HEK293 (cell line): ENCODE results near the gene PPFIA4.

Experiments
- CTCF ChIA-PET: fragments of 350-600 bp; formaldehyde crosslinking; extraction: SDS; loops from one replicate; lab custom pipeline; 2021; ENCODE audit warnings: antibody characterized with exemption; lab: Yijun Ruan, JAX
- POLR2A ChIA-PET: fragments of 300-600 bp; formaldehyde crosslinking; extraction: SDS; loops from one replicate; lab custom pipeline; 2020; ENCODE audit warnings: antibody characterized with exemption, inconsistent platforms; lab: Yijun Ruan, JAX
- H3K27ac ChIP-seq: fragments of 200-500 bp; sonication (Bioruptor generic); 2 replicates; pipeline ENCODE4 v1.5.1; 2014; ENCODE audit warnings: low read depth, low read length, control low read depth, inconsistent platforms; ENCODE audit errors: extremely low read depth
- H3K36me3 ChIP-seq, 2 experiments: fragments of 200-500 bp in 1 of 2; sonication (Bioruptor generic) in 1 of 2; 1 replicate in 1 of 2; 2 replicates in 1 of 2; pipeline ENCODE4 v1.5.1; 2014 to 2017; ENCODE audit warnings: inconsistent platforms in 2 of 2, low read length in 2 of 2; ENCODE audit not compliant: control insufficient read depth in 2 of 2, insufficient read depth in 1 of 2
- H3K4me1 ChIP-seq: fragments of 200-500 bp; sonication (Bioruptor generic); 2 replicates; pipeline ENCODE4 v1.5.1; 2014; ENCODE audit warnings: mild to moderate bottlenecking, low read length, inconsistent platforms; ENCODE audit not compliant: control insufficient read depth, insufficient read depth
- H3K4me3 ChIP-seq: 2 replicates; pipeline ENCODE4 v1.5.1; 2011; ENCODE audit warnings: low read depth, mild to moderate bottlenecking, control low read depth, low read length, moderate library complexity
- H3K9me3 ChIP-seq: fragments of 200-500 bp; sonication (Bioruptor generic); 2 replicates; pipeline ENCODE4 v1.5.1; 2014; ENCODE audit warnings: low read depth, low read length, inconsistent platforms; ENCODE audit not compliant: control insufficient read depth, insufficient read depth
- HOXD13 ChIP-seq: sonication (generic); formaldehyde crosslinking; IDR thresholded peaks from 2 replicates; pipeline ENCODE4 v1.8.0; 2022; ENCODE audit warnings: missing genetic modification reagents, borderline replicate concordance
- PRDM6 ChIP-seq: fragments of 450-650 bp; formaldehyde crosslinking; IDR thresholded peaks from 2 replicates; pipeline ENCODE4 v1.5.1; 2017; ENCODE audit warnings: missing biosample characterization, missing genetic modification characterization
- ZBTB49 ChIP-seq: fragments of 450-650 bp; formaldehyde crosslinking; IDR thresholded peaks from 2 replicates; pipeline ENCODE4 v1.5.1; 2016; ENCODE audit warnings: missing biosample characterization, missing genetic modification characterization, low read depth
- ZIC2 ChIP-seq: fragments of 450-650 bp; formaldehyde crosslinking; IDR thresholded peaks from 2 replicates; pipeline ENCODE4 v1.5.1; 2016; ENCODE audit warnings: missing biosample characterization, missing genetic modification characterization
- ZNF157 ChIP-seq: fragments of 450-650 bp; formaldehyde crosslinking; IDR thresholded peaks from 2 replicates; pipeline ENCODE4 v1.5.1; 2016; ENCODE audit warnings: missing biosample characterization, missing genetic modification characterization
- ZNF398 ChIP-seq: fragments of 450-650 bp; formaldehyde crosslinking; IDR thresholded peaks from 2 replicates; pipeline ENCODE4 v1.5.1; 2017; ENCODE audit warnings: missing biosample characterization, missing genetic modification characterization
- ZNF521 ChIP-seq: fragments of 450-650 bp; formaldehyde crosslinking; IDR thresholded peaks from 2 replicates; pipeline ENCODE4 v1.5.1; 2017; ENCODE audit warnings: missing biosample characterization, mild to moderate bottlenecking, missing genetic modification characterization
- ZNF529 ChIP-seq: fragments of 450-650 bp; formaldehyde crosslinking; IDR thresholded peaks from 2 replicates; pipeline ENCODE4 v1.5.1; 2017; ENCODE audit warnings: missing genetic modification characterization, missing biosample characterization; ENCODE audit not compliant: insufficient replicate concordance
- ZNF548 ChIP-seq: fragments of 450-650 bp; formaldehyde crosslinking; IDR thresholded peaks from 2 replicates; pipeline ENCODE4 v1.5.1; 2016; ENCODE audit warnings: missing biosample characterization, missing genetic modification characterization
- ZNF558 ChIP-seq: fragments of 450-650 bp; formaldehyde crosslinking; IDR thresholded peaks from 2 replicates; pipeline ENCODE4 v1.5.1; 2016; ENCODE audit warnings: missing biosample characterization, missing genetic modification characterization
- ZNF660 ChIP-seq: fragments of 450-650 bp; IDR thresholded peaks from 2 replicates; pipeline ENCODE4 v1.5.1; 2018; ENCODE audit warnings: missing biosample characterization, mild to moderate bottlenecking, missing genetic modification characterization
- ZNF792 ChIP-seq: fragments of 450-650 bp; formaldehyde crosslinking; IDR thresholded peaks from 2 replicates; pipeline ENCODE4 v1.5.1; 2016; ENCODE audit warnings: missing biosample characterization, missing genetic modification characterization
- TF ChIP-seq, protein P1 (sequence below): fragments of 450-650 bp; IDR thresholded peaks from 2 replicates; pipeline ENCODE4 v1.5.1; 2018; ENCODE audit warnings: missing biosample characterization, mild to moderate bottlenecking, missing genetic modification characterization
- TF ChIP-seq, protein P2 (sequence below): fragments of 450-650 bp; IDR thresholded peaks from 2 replicates; pipeline ENCODE4 v1.5.1; 2018; ENCODE audit warnings: missing biosample characterization, missing genetic modification characterization

The PPFIA4 gene

GRCh38 chr1:202989879-202990278, 36.4 kb upstream of the PPFIA4 start:
- Histone ChIP-seq H3K4me1 (no peaks in the 10 kb centered on the region), H3K4me3 (no peak overlapping the region)
- TF ChIP-seq ZNF558 (tag by site-specific recombination) = no peak
- TF ChIP-seq ZNF792 (tag by site-specific recombination) = no peak
- TF ChIP-seq ZNF398 (tag by site-specific recombination) = no peak
- TF ChIP-seq, protein P1, sequence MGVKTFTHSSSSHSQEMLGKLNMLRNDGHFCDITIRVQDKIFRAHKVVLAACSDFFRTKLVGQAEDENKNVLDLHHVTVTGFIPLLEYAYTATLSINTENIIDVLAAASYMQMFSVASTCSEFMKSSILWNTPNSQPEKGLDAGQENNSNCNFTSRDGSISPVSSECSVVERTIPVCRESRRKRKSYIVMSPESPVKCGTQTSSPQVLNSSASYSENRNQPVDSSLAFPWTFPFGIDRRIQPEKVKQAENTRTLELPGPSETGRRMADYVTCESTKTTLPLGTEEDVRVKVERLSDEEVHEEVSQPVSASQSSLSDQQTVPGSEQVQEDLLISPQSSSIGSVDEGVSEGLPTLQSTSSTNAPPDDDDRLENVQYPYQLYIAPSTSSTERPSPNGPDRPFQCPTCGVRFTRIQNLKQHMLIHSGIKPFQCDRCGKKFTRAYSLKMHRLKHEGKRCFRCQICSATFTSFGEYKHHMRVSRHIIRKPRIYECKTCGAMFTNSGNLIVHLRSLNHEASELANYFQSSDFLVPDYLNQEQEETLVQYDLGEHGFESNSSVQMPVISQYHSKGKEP (tag by site-specific recombination) = no peak
- no peak for TF ChIP-seq ZNF521
- TF ChIP-seq HOXD13 (CRISPR knock-in tag) = no peak
- TF ChIP-seq, protein P2, sequence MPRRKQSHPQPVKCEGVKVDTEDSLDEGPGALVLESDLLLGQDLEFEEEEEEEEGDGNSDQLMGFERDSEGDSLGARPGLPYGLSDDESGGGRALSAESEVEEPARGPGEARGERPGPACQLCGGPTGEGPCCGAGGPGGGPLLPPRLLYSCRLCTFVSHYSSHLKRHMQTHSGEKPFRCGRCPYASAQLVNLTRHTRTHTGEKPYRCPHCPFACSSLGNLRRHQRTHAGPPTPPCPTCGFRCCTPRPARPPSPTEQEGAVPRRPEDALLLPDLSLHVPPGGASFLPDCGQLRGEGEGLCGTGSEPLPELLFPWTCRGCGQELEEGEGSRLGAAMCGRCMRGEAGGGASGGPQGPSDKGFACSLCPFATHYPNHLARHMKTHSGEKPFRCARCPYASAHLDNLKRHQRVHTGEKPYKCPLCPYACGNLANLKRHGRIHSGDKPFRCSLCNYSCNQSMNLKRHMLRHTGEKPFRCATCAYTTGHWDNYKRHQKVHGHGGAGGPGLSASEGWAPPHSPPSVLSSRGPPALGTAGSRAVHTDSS (tag by site-specific recombination) = no peak
- no peak for TF ChIP-seq ZIC2
- no peak for TF ChIP-seq ZNF548 (tag by site-specific recombination)
- TF ChIP-seq PRDM6 (tag by site-specific recombination) = no peak
- TF ChIP-seq ZNF660 (tag by site-specific recombination) = no peak
- no peak for TF ChIP-seq ZBTB49 (tag by site-specific recombination)
- TF ChIP-seq, all 188 proteins: peak for 0
- Histone ChIP-seq H3K9me3 (no peaks in the 10 kb centered on the region), H3K36me3 (no peaks in the 10 kb centered on the region), H3K27ac (no peak overlapping the region)
- CTCF ChIA-PET = interaction anchor here (1.8 kb wide), 1 partner anchor 9 kb away, joined by 13 read pairs; no protein-coding TSS in a partner anchor
- POLR2A ChIA-PET = no interaction called here

- no peak overlapping the region for H3K4me3 ChIP-seq
- ChIA-PET CTCF (interaction anchor here (1.8 kb wide), 1 partner anchor 8 kb away, joined by 13 read pairs; no protein-coding TSS in a partner anchor), POLR2A (no interaction called here)
Observed at GRCh38 chr1:202991112-202991511, 35.2 kb upstream of the PPFIA4 start.

More at GRCh38 chr1:202991112-202991511, 35.2 kb upstream of the PPFIA4 start:
- Histone ChIP-seq H3K36me3 (no peaks in the 10 kb centered on the region), H3K9me3 (no peaks in the 10 kb centered on the region)
- TF ChIP-seq ZNF529 (no peak), ZNF157 (no peak)
- TF ChIP-seq, all 188 proteins: peak for 0
- H3K27ac ChIP-seq = no peak overlapping the region
- H3K4me1 ChIP-seq = no peaks in the 10 kb centered on the region
